ENCODE data around the gene ETFA.

Gene ETFA

GRCh38 chr15:76193934-76194333 lies 117.3 kb downstream of the ETFA start:
- DNase-seq (ENCODE audit: low spot score) = no peak

- no peak for DNase-seq (ENCODE audit: low spot score)
Measured at GRCh38 chr15:76192715-76193114, 118.6 kb downstream of the ETFA start.

GRCh38 chr15:76191539-76192244 lies 119.6 kb downstream of the ETFA start:
- DNase-seq (ENCODE audit: low spot score) = no peak

- peak; percentile 93 for DNase-seq (ENCODE audit: low spot score)
Measured at GRCh38 chr15:76190751-76191538, 120.3 kb downstream of the ETFA start.

GRCh38 chr15:76190070-76190564 lies 121.2 kb downstream of the ETFA start:
- DNase-seq (ENCODE audit: low spot score) = no peak

- DNase-seq (ENCODE audit: low spot score) = no peak
Measured at GRCh38 chr15:76189106-76189505, 122.2 kb downstream of the ETFA start.

GRCh38 chr15:76187163-76187562 lies 124.1 kb downstream of the ETFA start:
- DNase-seq (ENCODE audit: low spot score) = no peak

GRCh38 chr15:76185716-76186115 lies 125.6 kb downstream of the ETFA start:
- DNase-seq (ENCODE audit: low spot score) = peak; percentile 85

- no peak for DNase-seq (ENCODE audit: low spot score)
Measured at GRCh38 chr15:76184650-76185035, 126.6 kb downstream of the ETFA start.

GRCh38 chr15:76183930-76184649 lies 127.2 kb downstream of the ETFA start:
- DNase-seq (ENCODE audit: low spot score) = no peak

- DNase-seq (ENCODE audit: low spot score) = no peak
Measured at GRCh38 chr15:76181705-76182107, 129.6 kb downstream of the ETFA start.

- no peak for DNase-seq (ENCODE audit: low spot score)
Measured at GRCh38 chr15:76180321-76180720, 130.9 kb downstream of the ETFA start.

- no peak for DNase-seq (ENCODE audit: low spot score)
Measured at GRCh38 chr15:76179023-76179422, 132.2 kb downstream of the ETFA start.

- DNase-seq (ENCODE audit: low spot score) = no peak
Measured at GRCh38 chr15:76178296-76179000, 132.8 kb downstream of the ETFA start.

GRCh38 chr15:76177491-76178040 lies 133.7 kb downstream of the ETFA start:
- DNase-seq (ENCODE audit: low spot score) = peak; percentile 69

- no peak for DNase-seq (ENCODE audit: low spot score)
Measured at GRCh38 chr15:76176487-76177085, 134.7 kb downstream of the ETFA start.

- DNase-seq (ENCODE audit: low spot score) = no peak
Measured at GRCh38 chr15:76176059-76176458, 135.2 kb downstream of the ETFA start.

- DNase-seq (ENCODE audit: low spot score) = no peak
Measured at GRCh38 chr15:76175442-76175841, 135.8 kb downstream of the ETFA start.

- DNase-seq (ENCODE audit: low spot score) = no peak
Measured at GRCh38 chr15:76174654-76175053, 136.6 kb downstream of the ETFA start.

GRCh38 chr15:76173317-76173834 lies 137.9 kb downstream of the ETFA start:
- no peak for DNase-seq (ENCODE audit: low spot score)

- no peak for DNase-seq (ENCODE audit: low spot score)
Measured at GRCh38 chr15:76172782-76173181, 138.5 kb downstream of the ETFA start.

All from hepatic stellate cell (primary cell).